Spleen (tissue), 7 donors: ENCODE data around the gene C5orf58.

Source experiments
- CTCF ChIP-seq, 11 experiments: fragments of 200-600 bp in 7 of 11; fragments of 450-650 bp in 4 of 11; sonication (generic) in 4 of 11; IDR thresholded peaks in 8 of 11; conservative IDR thresholded peaks in 3 of 11; 1 replicate in 7 of 11; 2 replicates in 4 of 11; pipeline versions ENCODE4 v1.4.0 to v1.8.0; 2016 to 2021; ENCODE audit warnings: antibody characterized with exemption in 11 of 11, inconsistent platforms in 4 of 11, mild to moderate bottlenecking in 1 of 11
- POLR2A ChIP-seq, 3 donors: fragments of 450-650 bp; IDR thresholded peaks; one replicate each; pipeline ENCODE4 v1.5.1; 2017; ENCODE audit warnings: antibody characterized with exemption in 3 of 3, mild to moderate bottlenecking in 1 of 3
- donor health status: DM: no; HTN: no; CAD: no; lungs with moderate emphysema.
- donor health status: DM: no; HTN: no; CAD: no.
- donor health status: DM: no; HTN: no; CAD: no.

DNA sequence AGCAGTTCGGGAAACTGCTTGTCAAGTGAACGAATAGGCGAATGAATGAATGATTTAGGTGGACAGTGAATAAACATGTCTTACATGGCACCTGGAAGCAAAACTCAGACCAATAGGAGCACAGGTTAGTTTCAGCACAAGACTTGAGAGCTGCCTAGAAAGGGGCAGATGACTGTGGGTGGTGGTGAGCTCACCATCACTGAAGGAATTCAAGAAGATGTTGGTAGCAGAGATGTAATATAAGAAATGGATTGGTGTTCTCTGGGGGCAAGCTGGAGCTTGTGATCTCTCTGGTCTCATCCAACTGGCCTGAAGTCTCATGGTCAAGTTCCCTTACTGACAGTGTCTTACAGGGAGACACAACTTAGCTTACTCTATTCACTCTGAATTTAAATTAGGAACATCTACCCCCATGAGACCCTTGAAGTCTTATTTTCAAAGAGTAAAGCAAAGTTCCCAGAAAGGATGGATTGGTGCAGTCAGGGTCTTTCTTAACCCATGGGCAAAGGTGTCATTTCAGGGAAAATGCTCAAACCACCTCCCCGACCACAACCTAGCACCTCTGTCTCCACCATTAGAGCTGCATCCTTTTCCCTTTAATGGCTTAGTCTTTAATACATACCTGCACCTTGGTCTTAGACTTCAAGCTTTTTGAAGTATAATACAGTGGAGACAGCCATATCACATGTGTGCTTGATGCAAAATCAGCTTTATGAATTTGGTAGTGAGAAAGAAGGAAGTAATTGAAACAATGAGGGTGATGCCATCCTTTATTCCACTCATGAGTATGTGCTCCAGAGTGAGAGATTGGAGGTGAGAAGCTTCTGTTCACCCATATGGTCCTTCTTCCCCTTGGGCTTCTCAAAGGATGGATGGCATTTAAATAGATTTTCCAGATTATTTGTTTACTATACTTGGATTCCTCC lies 59.7 kb downstream of the C5orf58 start:
- no peak for TF ChIP-seq CTCF (IDR thresholded peaks at IDR 0.05 in 8 of 11, conservative IDR thresholded peaks at IDR 0.05 in 3 of 11)
- TF ChIP-seq POLR2A (IDR thresholded peaks at IDR 0.05): no peak
